ENCODE data around the gene RNF220. TPM values are rescaled to one million over a fixed set of nuclear protein-coding genes. Genes with fewer than 3 reads are reported as not detected.

RNF220 gene
- total and polyA plus RNA-seq, 9 of the 15 experiments (the other 6 are each of a cell fraction or from before 2014, with no cell fraction given): 5.1 to 117 (median 66.9) TPM

GRCh38 chr1:44537956-44538355, 132.9 kb downstream of the RNF220 start:
- Histone ChIP-seq H4K20me1 (replicated peaks; ENCODE audit: control insufficient read depth, insufficient read depth, low read length) (no peaks in the 10 kb centered on the region), H3K79me2 (ENCODE audit: control insufficient read depth, insufficient read depth, low read length) (no peaks in the 10 kb centered on the region), H3K9ac (ENCODE audit: insufficient read depth in 1 of 2, low read depth in 2 of 2, low read length in 2 of 2) (no peak overlapping the region), H3K4me1 (replicated peaks in 1 of 2; ENCODE audit: control insufficient read depth in 2 of 2, insufficient read depth in 2 of 2, low read length in 2 of 2) (peaks cover 6% of the 10 kb centered on the region in 2 experiments; a peak in 4 of 5 replicates), H3K4me2 (ENCODE audit: insufficient read depth, low read length) (no peak overlapping the region), H3K36me3 (ENCODE audit: control insufficient read depth, insufficient read depth, low read length) (no peaks in the 10 kb centered on the region), H2AFZ (ENCODE audit: low read depth, low read length) (no peak overlapping the region), H3K27me3 (ENCODE audit: control insufficient read depth in 2 of 2, insufficient read depth in 2 of 2, low read length in 2 of 2) (peaks cover 21% of the 10 kb centered on the region in 2 experiments), H3K4me3 (no peak overlapping the region), H3K9me1 (ENCODE audit: control insufficient read depth, insufficient read depth, low read length) (no peaks in the 10 kb centered on the region), H3K9me3 (replicated peaks; ENCODE audit: control insufficient read depth, insufficient read depth, low read depth, low read length) (no peaks in the 10 kb centered on the region), H3K27ac (ENCODE audit: extremely low read depth, low read depth, low read length) (no peak overlapping the region)
- no peak for ATAC-seq
- intact Hi-C loops (cut with micrococcal nuclease) (no loop called here), in situ Hi-C loops (cut with MboI) (no loop called here)
- no peak for FAIRE-seq
- DNase-seq (ENCODE audit: extremely low read depth in 1 of 4, low spot score in 3 of 4): no peak
- ChIA-PET POLR2A (interaction anchor here (0.5 to 1.9 kb wide), 3 partner anchors 9 to 838 kb away, joined by 3 to 6 read pairs (median 3); no protein-coding TSS in a partner anchor), CTCF (ENCODE audit: low intra/inter-chr PET ratio) (no interaction called here)
- no TSS peak for BruUV-seq (replicated peaks)
- WGBS (ENCODE audit: insufficient coverage, low coverage, missing lambda C conversion rate): 4% methylated on average over 3 of the region's 3 CpGs
- TF ChIP-seq NFE2 (IDR thresholded peaks at IDR 0.05; ENCODE audit: low read depth) (no peak), ZNF318 (IDR thresholded peaks at IDR 0.05; ENCODE audit: borderline replicate concordance in 1 of 2, low read depth in 1 of 2) (no peak), CBX1 (IDR thresholded peaks at IDR 0.05; ENCODE audit: low read depth) (no peak), SRSF9 (IDR thresholded peaks at IDR 0.05; ENCODE audit: borderline replicate concordance, low read depth, low read length) (no peak), SETDB1 (IDR thresholded peaks at IDR 0.05; ENCODE audit: low read length) (no peak), TAF1 (IDR thresholded peaks at IDR 0.05; ENCODE audit: control insufficient read depth, extremely low read depth, insufficient read depth, low read length, severe bottlenecking) (no peak), ZNF431 (CRISPR knock-in tag; IDR thresholded peaks at IDR 0.05) (no peak), GATAD2B (IDR thresholded peaks at IDR 0.05; ENCODE audit: borderline replicate concordance) (no peak), ZNF764 (CRISPR knock-in tag; IDR thresholded peaks at IDR 0.05; ENCODE audit: low read depth) (no peak), ZBED1 (IDR thresholded peaks at IDR 0.05) (no peak), EZH2 (IDR thresholded peaks at IDR 0.05; ENCODE audit: borderline replicate concordance, low read depth, low read length) (no peak), MYBL2 (IDR thresholded peaks at IDR 0.05; ENCODE audit: low read depth) (no peak), MYBL2 (CRISPR knock-in tag; IDR thresholded peaks at IDR 0.05; ENCODE audit: borderline replicate concordance) (no peak)
- TF ChIP-seq, protein P1, sequence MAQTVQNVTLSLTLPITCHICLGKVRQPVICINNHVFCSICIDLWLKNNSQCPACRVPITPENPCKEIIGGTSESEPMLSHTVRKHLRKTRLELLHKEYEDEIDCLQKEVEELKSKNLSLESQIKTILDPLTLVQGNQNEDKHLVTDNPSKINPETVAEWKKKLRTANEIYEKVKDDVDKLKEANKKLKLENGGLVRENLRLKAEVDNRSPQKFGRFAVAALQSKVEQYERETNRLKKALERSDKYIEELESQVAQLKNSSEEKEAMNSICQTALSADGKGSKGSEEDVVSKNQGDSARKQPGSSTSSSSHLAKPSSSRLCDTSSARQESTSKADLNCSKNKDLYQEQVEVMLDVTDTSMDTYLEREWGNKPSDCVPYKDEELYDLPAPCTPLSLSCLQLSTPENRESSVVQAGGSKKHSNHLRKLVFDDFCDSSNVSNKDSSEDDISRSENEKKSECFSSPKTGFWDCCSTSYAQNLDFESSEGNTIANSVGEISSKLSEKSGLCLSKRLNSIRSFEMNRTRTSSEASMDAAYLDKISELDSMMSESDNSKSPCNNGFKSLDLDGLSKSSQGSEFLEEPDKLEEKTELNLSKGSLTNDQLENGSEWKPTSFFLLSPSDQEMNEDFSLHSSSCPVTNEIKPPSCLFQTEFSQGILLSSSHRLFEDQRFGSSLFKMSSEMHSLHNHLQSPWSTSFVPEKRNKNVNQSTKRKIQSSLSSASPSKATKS (CRISPR knock-in tag; IDR thresholded peaks at IDR 0.05): no peak

All from K562 (cell line).